SK-N-SH (cell line): Measurements from ENCODE around the gene ZNF575.

ENCODE experiments used
- EP300 ChIP-seq, 2 experiments: IDR thresholded peaks; 2 replicates each; pipeline versions ENCODE4 v1.4.0 to v1.6.1; 2012; ENCODE audit warnings: borderline replicate concordance in 1 of 2, low read depth in 1 of 2, low read length in 1 of 2
- MXI1 ChIP-seq: IDR thresholded peaks from 2 replicates; pipeline ENCODE4 v1.6.1; 2012; ENCODE audit warnings: mild to moderate bottlenecking, low read depth, low read length, improper control_type of control experiment
- RFX5 ChIP-seq: IDR thresholded peaks from 2 replicates; pipeline ENCODE4 v1.6.1; 2012; ENCODE audit warnings: mild to moderate bottlenecking, improper control_type of control experiment, low read length
- TF ChIP-seq, protein P1 (sequence below): fragments of 200-600 bp; sonication (generic); IDR thresholded peaks from 2 replicates; pipeline ENCODE4 v1.6.1; 2017; ENCODE audit warnings: antibody characterized with exemption, mild to moderate bottlenecking, moderate library complexity
- TF ChIP-seq, protein P2 (sequence below): IDR thresholded peaks from 2 replicates; pipeline ENCODE4; 2012

DNA sequence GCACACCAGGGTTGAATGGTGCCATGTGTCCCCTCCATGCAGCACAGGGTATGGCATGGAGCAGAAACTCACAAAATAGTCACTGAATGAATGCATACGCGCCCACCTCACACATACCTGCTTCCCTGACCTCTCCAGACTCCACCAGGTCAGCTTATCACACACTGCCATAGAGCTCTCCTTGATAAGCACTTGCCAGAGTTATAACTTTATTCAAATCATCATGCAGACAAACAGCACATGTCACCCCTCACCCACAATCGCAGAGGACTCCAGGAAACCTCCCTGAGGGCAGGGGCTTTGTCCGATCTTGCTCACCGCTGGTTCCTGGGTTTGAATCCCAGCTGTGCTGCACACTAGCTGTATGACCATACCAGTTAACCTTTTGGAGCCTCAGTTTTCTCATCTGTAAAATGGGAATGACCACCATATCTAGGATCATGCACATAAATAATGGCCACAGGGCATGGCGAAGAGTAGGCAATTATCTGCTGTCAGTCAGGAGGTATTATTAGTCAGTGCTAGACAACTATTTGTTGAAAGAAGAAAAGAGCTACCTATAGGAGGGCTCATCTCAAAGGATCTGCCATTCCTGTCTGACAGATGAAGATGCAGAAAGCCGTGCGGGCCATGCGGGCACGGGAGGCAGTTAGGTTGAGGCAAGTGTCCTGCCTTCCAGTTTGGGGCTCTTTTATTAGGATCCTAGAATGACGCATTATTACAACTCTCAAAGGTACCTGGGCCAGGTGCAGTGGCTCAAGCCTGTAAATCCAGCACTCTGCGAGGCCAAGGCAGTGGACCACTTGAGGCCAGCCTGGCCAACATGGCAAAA is 28.4 kb downstream of the ZNF575 start:
- TF ChIP-seq EP300 (IDR thresholded peaks at IDR 0.05; ENCODE audit: borderline replicate concordance in 1 of 2, low read depth in 1 of 2, low read length in 1 of 2) (no peak), MXI1 (no peak), RFX5 (no peak)
- TF ChIP-seq, protein P1, sequence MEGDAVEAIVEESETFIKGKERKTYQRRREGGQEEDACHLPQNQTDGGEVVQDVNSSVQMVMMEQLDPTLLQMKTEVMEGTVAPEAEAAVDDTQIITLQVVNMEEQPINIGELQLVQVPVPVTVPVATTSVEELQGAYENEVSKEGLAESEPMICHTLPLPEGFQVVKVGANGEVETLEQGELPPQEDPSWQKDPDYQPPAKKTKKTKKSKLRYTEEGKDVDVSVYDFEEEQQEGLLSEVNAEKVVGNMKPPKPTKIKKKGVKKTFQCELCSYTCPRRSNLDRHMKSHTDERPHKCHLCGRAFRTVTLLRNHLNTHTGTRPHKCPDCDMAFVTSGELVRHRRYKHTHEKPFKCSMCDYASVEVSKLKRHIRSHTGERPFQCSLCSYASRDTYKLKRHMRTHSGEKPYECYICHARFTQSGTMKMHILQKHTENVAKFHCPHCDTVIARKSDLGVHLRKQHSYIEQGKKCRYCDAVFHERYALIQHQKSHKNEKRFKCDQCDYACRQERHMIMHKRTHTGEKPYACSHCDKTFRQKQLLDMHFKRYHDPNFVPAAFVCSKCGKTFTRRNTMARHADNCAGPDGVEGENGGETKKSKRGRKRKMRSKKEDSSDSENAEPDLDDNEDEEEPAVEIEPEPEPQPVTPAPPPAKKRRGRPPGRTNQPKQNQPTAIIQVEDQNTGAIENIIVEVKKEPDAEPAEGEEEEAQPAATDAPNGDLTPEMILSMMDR = no peak
- TF ChIP-seq, protein P2, sequence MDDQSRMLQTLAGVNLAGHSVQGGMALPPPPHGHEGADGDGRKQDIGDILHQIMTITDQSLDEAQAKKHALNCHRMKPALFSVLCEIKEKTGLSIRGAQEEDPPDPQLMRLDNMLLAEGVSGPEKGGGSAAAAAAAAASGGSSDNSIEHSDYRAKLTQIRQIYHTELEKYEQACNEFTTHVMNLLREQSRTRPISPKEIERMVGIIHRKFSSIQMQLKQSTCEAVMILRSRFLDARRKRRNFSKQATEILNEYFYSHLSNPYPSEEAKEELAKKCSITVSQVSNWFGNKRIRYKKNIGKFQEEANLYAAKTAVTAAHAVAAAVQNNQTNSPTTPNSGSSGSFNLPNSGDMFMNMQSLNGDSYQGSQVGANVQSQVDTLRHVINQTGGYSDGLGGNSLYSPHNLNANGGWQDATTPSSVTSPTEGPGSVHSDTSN = no peak
